Natural killer cell (primary cell): ENCODE measurements around the gene FAM83B. TPM values are rescaled to one million over a fixed set of nuclear protein-coding genes. Genes with fewer than 3 reads are reported as not detected.

Experiments used
- ATAC-seq, 3 donors: fragments of 150-1000 bp in 2 of 3; fragments of 200-7000 bp in 1 of 3; cut with Tn5 transposase; 1 replicate in 1 of 3; 2 replicates in 2 of 3; pipeline ENCODE4 v1.10.0; 2021; ENCODE audit warnings: mild to moderate bottlenecking in 2 of 3, moderate library complexity in 2 of 3
- DNase-seq, 2 donors: peaks; one replicate each; pipeline versions ENCODE4 v3.0.0 to v3.0.0-alpha.2; 2013 to 2021; ENCODE audit warnings: mixed read lengths in 1 of 2
- H3K27ac ChIP-seq: one replicate; pipeline ENCODE4 v1.5.1; 2013; ENCODE audit warnings: mild to moderate bottlenecking, low read length
- H3K27me3 ChIP-seq: one replicate; pipeline ENCODE4 v1.6.1; 2013; ENCODE audit warnings: low read length; ENCODE audit not compliant: control insufficient read depth, insufficient read depth
- H3K36me3 ChIP-seq: one replicate; pipeline ENCODE4 v1.6.1; 2013; ENCODE audit warnings: low read length; ENCODE audit not compliant: control insufficient read depth, insufficient read depth
- H3K4me1 ChIP-seq: one replicate; pipeline ENCODE4 v1.6.1; 2013; ENCODE audit warnings: low read length; ENCODE audit not compliant: control insufficient read depth, insufficient read depth
- H3K4me3 ChIP-seq: one replicate; pipeline ENCODE4 v1.5.1; 2013; ENCODE audit warnings: low read length
- H3K9me3 ChIP-seq: one replicate; pipeline ENCODE4 v1.6.1; 2013; ENCODE audit warnings: low read length; ENCODE audit not compliant: control insufficient read depth, insufficient read depth
- H3K27ac Mint-ChIP-seq, 2 donors: one replicate each; pipeline ENCODE4 v1.8.0; 2022; ENCODE audit warnings: mild to moderate bottlenecking in 2 of 2, mixed read lengths in 2 of 2, moderate library complexity in 1 of 2
- H3K27me3 Mint-ChIP-seq, 2 donors: one replicate each; pipeline ENCODE4 v1.8.0; 2022; ENCODE audit warnings: low read depth in 2 of 2, mixed read lengths in 2 of 2
- H3K36me3 Mint-ChIP-seq: one replicate; pipeline ENCODE4 v1.8.0; 2022; ENCODE audit warnings: mixed read lengths
- H3K4me1 Mint-ChIP-seq, 2 donors: one replicate each; pipeline ENCODE4 v1.8.0; 2022; ENCODE audit warnings: mixed read lengths in 2 of 2
- H3K4me3 Mint-ChIP-seq: one replicate; pipeline ENCODE4 v1.8.0; 2022; ENCODE audit warnings: mild to moderate bottlenecking, moderate library complexity, mixed read lengths
- H3K9me3 Mint-ChIP-seq, 2 donors: one replicate each; pipeline ENCODE4 v1.8.0; 2022; ENCODE audit warnings: mixed read lengths in 2 of 2
- CTCF ChIP-seq: fragments of 200-600 bp; IDR thresholded peaks from one replicate; pipeline ENCODE4 v1.8.0; 2022; ENCODE audit warnings: antibody characterized with exemption
- WGBS: methylation state at CpG from one replicate; pipeline ENCODE4 v1.1.7; 2013; ENCODE audit warnings: missing lambda C conversion rate; ENCODE audit not compliant: insufficient coverage; 5-methylcytosine and 5-hydroxymethylcytosine counted together
- intact Hi-C: fragments of 100-400 bp; cut with micrococcal nuclease; formaldehyde crosslinking; loops from one replicate; pipeline ENCODE4 v1.14.2; 2022
- total RNA-seq, 4 donors: library from RNA; stranded (reverse); fragments of 120-200 nt in 1 of 4; gene quantifications; one replicate each; pipeline versions ENCODE4 v1.2.3 to v1.2.4, GENCODE V29; 2013 to 2022

The FAM83B gene
- total RNA-seq, 3 donors from 2014 or later (not counting 1 experiment from before 2014, with no cell fraction given), result not detected

GRCh38 chr6:54874349-54875048 is 27.9 kb downstream of the FAM83B start:
- H3K27ac Mint-ChIP-seq, result no peak overlapping the region
- H3K36me3 Mint-ChIP-seq, result no peaks in the 10 kb centered on the region
- Histone ChIP-seq H3K27ac (no peak overlapping the region), H3K4me3 (no peak overlapping the region), H3K9me3 (no peaks in the 10 kb centered on the region), H3K36me3 (no peaks in the 10 kb centered on the region), H3K27me3 (no peaks in the 10 kb centered on the region), H3K4me1 (no peaks in the 10 kb centered on the region)
- 100% methylated on average over 1 of the region's 2 CpGs for WGBS
- intact Hi-C loops, result no loop called here
- H3K4me1 Mint-ChIP-seq, result no peaks in the 10 kb centered on the region
- ATAC-seq, result no peak
- no peak for TF ChIP-seq CTCF
- no peak overlapping the region for H3K4me3 Mint-ChIP-seq
- no peak for DNase-seq
- H3K27me3 Mint-ChIP-seq, result peaks cover 0 to under 1% of the 10 kb centered on the region in 2 donors
- H3K9me3 Mint-ChIP-seq, result no peaks in the 10 kb centered on the region

GRCh38 chr6:54875539-54875938 is 29.0 kb downstream of the FAM83B start:
- H3K4me3 Mint-ChIP-seq, result no peak overlapping the region
- ATAC-seq (no peak), DNase-seq (no peak)
- H3K27ac Mint-ChIP-seq, result no peak overlapping the region
- Histone ChIP-seq H3K4me1 (no peaks in the 10 kb centered on the region), H3K9me3 (no peaks in the 10 kb centered on the region), H3K4me3 (no peak overlapping the region), H3K27me3 (no peaks in the 10 kb centered on the region), H3K36me3 (no peaks in the 10 kb centered on the region), H3K27ac (no peak overlapping the region)
- no peak for TF ChIP-seq CTCF
- no peaks in the 10 kb centered on the region for H3K27me3 Mint-ChIP-seq
- 98% methylated on average over 2 of the region's 3 CpGs for WGBS
- H3K36me3 Mint-ChIP-seq, result no peaks in the 10 kb centered on the region
- H3K4me1 Mint-ChIP-seq, result no peaks in the 10 kb centered on the region
- no peaks in the 10 kb centered on the region for H3K9me3 Mint-ChIP-seq
- intact Hi-C loops, result no loop called here

GRCh38 chr6:54876365-54876764 is 29.8 kb downstream of the FAM83B start:
- Mint-ChIP-seq H3K4me3 (no peak overlapping the region), H3K4me1 (no peaks in the 10 kb centered on the region), H3K36me3 (no peaks in the 10 kb centered on the region), H3K27ac (no peak overlapping the region), H3K27me3 (no peaks in the 10 kb centered on the region), H3K9me3 (no peaks in the 10 kb centered on the region)
- no peak for ATAC-seq
- intact Hi-C loops, result no loop called here
- Histone ChIP-seq H3K36me3 (no peaks in the 10 kb centered on the region), H3K4me1 (no peaks in the 10 kb centered on the region), H3K27me3 (no peaks in the 10 kb centered on the region), H3K4me3 (no peak overlapping the region), H3K9me3 (no peaks in the 10 kb centered on the region), H3K27ac (no peak overlapping the region)
- no peak for TF ChIP-seq CTCF
- DNase-seq, result no peak
- WGBS, result 92% methylated on average over 6 of the region's 8 CpGs

- Mint-ChIP-seq H3K36me3 (no peaks in the 10 kb centered on the region), H3K4me3 (no peak overlapping the region), H3K27ac (no peak overlapping the region), H3K9me3 (no peaks in the 10 kb centered on the region), H3K4me1 (no peaks in the 10 kb centered on the region), H3K27me3 (no peaks in the 10 kb centered on the region)
- Histone ChIP-seq H3K4me1 (no peaks in the 10 kb centered on the region), H3K27me3 (no peaks in the 10 kb centered on the region), H3K36me3 (no peaks in the 10 kb centered on the region), H3K4me3 (no peak overlapping the region), H3K9me3 (no peaks in the 10 kb centered on the region), H3K27ac (no peak overlapping the region)
- no peak for ATAC-seq
- TF ChIP-seq CTCF, result no peak
- DNase-seq, result no peak
- intact Hi-C loops, result no loop called here
These were observed 30.3 kb downstream of the FAM83B start for GRCh38 chr6:54876871-54877270.
